Measurements from ENCODE around the gene LMOD1.

LMOD1 gene

GRCh38 chr1:201900476-201900875 is 45.9 kb downstream of the LMOD1 start:
- TF ChIP-seq CTCF (IDR thresholded peaks at IDR 0.05; ENCODE audit: low read depth, low read length) = no peak

GRCh38 chr1:201899683-201900429 is 46.5 kb downstream of the LMOD1 start:
- no peak overlapping the region for H3K4me3 ChIP-seq (ENCODE audit: low read depth, low read length)
- TF ChIP-seq CTCF (IDR thresholded peaks at IDR 0.05; ENCODE audit: low read depth, low read length) = no peak

More at GRCh38 chr1:201900476-201900875, 45.9 kb downstream of the LMOD1 start:
- no peak overlapping the region for H3K4me3 ChIP-seq (ENCODE audit: low read depth, low read length)

GRCh38 chr1:201898992-201899391 is 47.4 kb downstream of the LMOD1 start:
- TF ChIP-seq CTCF (IDR thresholded peaks at IDR 0.05; ENCODE audit: low read depth, low read length) = no peak
- no peak overlapping the region for H3K4me3 ChIP-seq (ENCODE audit: low read depth, low read length)

- TF ChIP-seq CTCF (IDR thresholded peaks at IDR 0.05; ENCODE audit: low read depth, low read length) = no peak
- no peak overlapping the region for H3K4me3 ChIP-seq (ENCODE audit: low read depth, low read length)
Observed at GRCh38 chr1:201898240-201898894, 48.0 kb downstream of the LMOD1 start.

GRCh38 chr1:201896951-201897391 is 49.4 kb downstream of the LMOD1 start:
- no peak for TF ChIP-seq CTCF (IDR thresholded peaks at IDR 0.05; ENCODE audit: low read depth, low read length)

GRCh38 chr1:201895913-201896807 is 50.2 kb downstream of the LMOD1 start:
- peak; percentile 90 for TF ChIP-seq CTCF (IDR thresholded peaks at IDR 0.05; ENCODE audit: low read depth, low read length)
- H3K4me3 ChIP-seq (ENCODE audit: low read depth, low read length) = no peak overlapping the region

More at GRCh38 chr1:201896951-201897391, 49.4 kb downstream of the LMOD1 start:
- H3K4me3 ChIP-seq (ENCODE audit: low read depth, low read length) = no peak overlapping the region

Data from WI38 (cell line).